HepG2 (cell line): Measurements from ENCODE around the gene ZNF627. TPM values are rescaled to one million over a fixed set of nuclear protein-coding genes. Genes with fewer than 3 reads are reported as not detected.
A peak's percentile ranks its signal among the peaks of the same experiment; 100 is the strongest.

Experiments used
- BRCA1 ChIP-seq: sonication (generic); formaldehyde crosslinking; IDR thresholded peaks from 2 replicates; pipeline ENCODE4 v1.4.0; 2020; ENCODE audit warnings: missing genetic modification reagents
- CENPBD1 ChIP-seq: sonication (generic); formaldehyde crosslinking; IDR thresholded peaks from 2 replicates; pipeline ENCODE4 v1.8.0; 2022; ENCODE audit warnings: missing genetic modification reagents, low read depth, mild to moderate bottlenecking, borderline replicate concordance
- CERS6 ChIP-seq: sonication (generic); formaldehyde crosslinking; IDR thresholded peaks from 2 replicates; pipeline ENCODE4 v1.5.0; 2020; ENCODE audit warnings: missing genetic modification reagents
- CREB1 ChIP-seq, 2 experiments: fragments of 450-650 bp in 1 of 2; IDR thresholded peaks; 2 replicates each; pipeline ENCODE4 v1.6.1; 2016 to 2017; ENCODE audit warnings: control low read depth in 1 of 2, mild to moderate bottlenecking in 1 of 2, missing compliant biosample characterization in 1 of 2, missing genetic modification characterization in 1 of 2
- HNF1A ChIP-seq, 2 experiments: sonication (generic) in 1 of 2; formaldehyde crosslinking in 1 of 2; IDR thresholded peaks; 2 replicates each; pipeline versions ENCODE4 v1.4.0 to v1.6.1; 2016 to 2020; ENCODE audit warnings: borderline replicate concordance in 1 of 2, low read depth in 1 of 2, mild to moderate bottlenecking in 1 of 2, missing genetic modification reagents in 1 of 2
- HNRNPUL1 ChIP-seq: fragments of 200-400 bp; formaldehyde crosslinking; IDR thresholded peaks from 2 replicates; pipeline ENCODE4 v1.6.1; 2017; ENCODE audit warnings: low read depth, mild to moderate bottlenecking, low read length, moderate library complexity
- KDM4B ChIP-seq: sonication (generic); formaldehyde crosslinking; IDR thresholded peaks from 2 replicates; pipeline ENCODE4 v1.4.0; 2020; ENCODE audit warnings: missing genetic modification reagents
- KMT2A ChIP-seq: sonication (generic); formaldehyde crosslinking; IDR thresholded peaks from 2 replicates; pipeline ENCODE4 v1.4.0; 2020; ENCODE audit warnings: missing genetic modification reagents
- LCORL ChIP-seq, 2 experiments: fragments of 450-650 bp in 1 of 2; sonication (generic) in 1 of 2; formaldehyde crosslinking in 1 of 2; IDR thresholded peaks; 2 replicates each; pipeline versions ENCODE4 v1.5.0 to v1.6.1; 2017 to 2020; ENCODE audit warnings: antibody characterized with exemption in 1 of 2, missing genetic modification reagents in 1 of 2
- RAD21 ChIP-seq: fragments of 450-650 bp; formaldehyde crosslinking; IDR thresholded peaks from 2 replicates; pipeline ENCODE4 v1.5.0; 2020; ENCODE audit warnings: mild to moderate bottlenecking
- SALL2 ChIP-seq: sonication (generic); formaldehyde crosslinking; IDR thresholded peaks from 2 replicates; pipeline ENCODE4 v1.8.1; 2023; ENCODE audit warnings: mild to moderate bottlenecking, missing genetic modification reagents, inconsistent platforms
- SNAPC2 ChIP-seq: sonication (generic); formaldehyde crosslinking; IDR thresholded peaks from 2 replicates; pipeline ENCODE4 v1.8.1; 2022; ENCODE audit warnings: mild to moderate bottlenecking, missing genetic modification reagents
- TBX3 ChIP-seq: fragments of 450-650 bp; IDR thresholded peaks from 2 replicates; pipeline ENCODE4 v1.6.1; 2017; ENCODE audit warnings: antibody characterized with exemption, mild to moderate bottlenecking, inconsistent platforms, borderline replicate concordance
- YEATS2 ChIP-seq: sonication (generic); formaldehyde crosslinking; IDR thresholded peaks from 2 replicates; pipeline ENCODE4 v1.4.0; 2020; ENCODE audit warnings: missing genetic modification reagents, borderline replicate concordance
- YY1 ChIP-seq: IDR thresholded peaks from 2 replicates; pipeline ENCODE4 v1.6.1; 2011; ENCODE audit warnings: low read length, low read depth, moderate library complexity, mild to moderate bottlenecking; ENCODE audit not compliant: insufficient read depth, insufficient replicate concordance
- ZFP62 ChIP-seq: sonication (generic); formaldehyde crosslinking; IDR thresholded peaks from 2 replicates; pipeline ENCODE4 v1.4.0; 2020; ENCODE audit warnings: missing genetic modification reagents
- ZNF570 ChIP-seq: sonication (generic); formaldehyde crosslinking; IDR thresholded peaks from 2 replicates; pipeline ENCODE4 v1.4.0; 2020; ENCODE audit warnings: mild to moderate bottlenecking, missing genetic modification reagents, borderline replicate concordance
- polyA plus RNA-seq, 8 experiments: library from polyadenylated mRNA; depleted of rRNA in 3 of 8; stranded (reverse) in 7 of 8; unstranded in 1 of 8; fragments of >200 nt; fragmentation: Illumina TruSeq in 4 of 8; extraction: Trizol in 4 of 8; gene quantifications; 2 replicates each; pipeline versions ENCODE4 v1.2.1 to v1.2.3, GENCODE V29; 2011 to 2016; ENCODE audit warnings: low read depth in 4 of 8, missing spikeins in 1 of 8, mixed read lengths in 1 of 8; ENCODE audit not compliant: insufficient read depth in 1 of 8
- total RNA-seq, 5 experiments: library from RNA; depleted of rRNA; stranded (reverse); fragments of >200 nt; fragmentation: Illumina TruSeq; extraction: Trizol; gene quantifications; 2 replicates each; pipeline ENCODE4 v1.2.3, GENCODE V29; 2016; ENCODE audit warnings: low read depth in 1 of 5
- TF ChIP-seq, protein P1 (sequence below): sonication (generic); formaldehyde crosslinking; IDR thresholded peaks from 2 replicates; pipeline ENCODE4 v1.8.1; 2023; ENCODE audit warnings: missing genetic modification reagents, inconsistent platforms, borderline replicate concordance
- TF ChIP-seq, protein P2 (sequence below): sonication (generic); formaldehyde crosslinking; IDR thresholded peaks from 2 replicates; pipeline ENCODE4 v1.8.0; 2022; ENCODE audit warnings: missing genetic modification reagents, mild to moderate bottlenecking, inconsistent platforms, borderline replicate concordance

Gene ZNF627
- total and polyA plus RNA-seq, 2 of the 13 experiments (the other 11 are each of a cell fraction or from before 2014, with no cell fraction given) = 4.2 to 12.7 TPM

DNA sequence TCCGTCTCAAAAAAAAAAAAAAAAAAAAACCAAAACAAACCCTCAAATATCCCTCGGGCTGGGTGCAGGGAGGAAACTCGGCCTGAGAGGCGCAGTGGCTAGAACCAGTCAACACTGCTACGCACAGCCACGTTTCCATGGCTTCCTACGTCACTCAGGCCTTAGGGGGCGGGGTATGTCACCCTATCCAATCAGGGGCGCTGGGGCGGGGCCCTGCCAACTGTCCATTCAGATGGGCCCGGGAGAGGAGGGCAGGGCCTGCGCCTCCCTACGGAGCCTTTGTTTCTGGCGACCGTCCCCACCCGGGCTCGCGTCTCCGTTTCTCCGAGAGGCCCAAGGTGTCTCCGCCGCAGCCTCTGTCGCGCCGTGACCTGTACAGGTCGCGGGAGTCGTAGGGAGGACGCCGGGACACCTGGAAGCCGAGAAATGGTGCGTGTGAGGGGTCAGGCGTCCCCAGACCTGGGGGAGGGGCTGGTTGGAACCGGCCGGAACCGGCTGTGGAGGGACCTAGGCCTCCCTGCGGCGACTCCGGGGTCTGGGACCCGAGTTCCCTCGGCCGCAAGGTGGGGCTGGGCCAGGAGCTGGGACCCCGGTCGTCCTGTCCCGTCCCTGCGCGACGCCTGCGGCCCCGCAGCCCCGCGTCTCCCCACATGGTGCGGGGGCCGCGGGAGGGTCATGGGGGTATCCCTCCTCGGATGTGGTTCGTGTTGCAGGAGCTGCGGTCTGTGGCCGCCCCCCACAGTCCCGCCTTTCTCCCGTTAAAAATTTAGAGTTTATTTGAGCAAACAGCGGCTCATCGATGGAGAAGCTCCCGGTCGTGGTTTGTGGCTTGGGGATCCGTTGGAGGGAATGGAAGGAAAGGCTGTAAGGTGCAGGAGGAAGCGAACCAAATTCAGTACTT, at the start of gene ZNF627 (continued):
- 0 out of 2 replicates have a peak, but pooled peaks have one; percentile 18 for TF ChIP-seq HNF1A (IDR thresholded peaks at IDR 0.05; ENCODE audit: low read depth)
- TF ChIP-seq HNF1A (CRISPR knock-in tag; IDR thresholded peaks at IDR 0.05; ENCODE audit: borderline replicate concordance) = peak; percentile 60; the same call in 1 of the 2 replicates
- TF ChIP-seq, protein P1, sequence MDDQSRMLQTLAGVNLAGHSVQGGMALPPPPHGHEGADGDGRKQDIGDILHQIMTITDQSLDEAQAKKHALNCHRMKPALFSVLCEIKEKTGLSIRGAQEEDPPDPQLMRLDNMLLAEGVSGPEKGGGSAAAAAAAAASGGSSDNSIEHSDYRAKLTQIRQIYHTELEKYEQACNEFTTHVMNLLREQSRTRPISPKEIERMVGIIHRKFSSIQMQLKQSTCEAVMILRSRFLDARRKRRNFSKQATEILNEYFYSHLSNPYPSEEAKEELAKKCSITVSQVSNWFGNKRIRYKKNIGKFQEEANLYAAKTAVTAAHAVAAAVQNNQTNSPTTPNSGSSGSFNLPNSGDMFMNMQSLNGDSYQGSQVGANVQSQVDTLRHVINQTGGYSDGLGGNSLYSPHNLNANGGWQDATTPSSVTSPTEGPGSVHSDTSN (CRISPR knock-in tag) = 0 out of 2 replicates have a peak, but pooled peaks have one; percentile 17
- TF ChIP-seq YY1 = peak; percentile 62
- TF ChIP-seq LCORL (IDR thresholded peaks at IDR 0.05) = no peak
- TF ChIP-seq LCORL (CRISPR knock-in tag; IDR thresholded peaks at IDR 0.05) = peak; percentile 14; the same call in 1 of the 2 replicates
- TF ChIP-seq, protein P2, sequence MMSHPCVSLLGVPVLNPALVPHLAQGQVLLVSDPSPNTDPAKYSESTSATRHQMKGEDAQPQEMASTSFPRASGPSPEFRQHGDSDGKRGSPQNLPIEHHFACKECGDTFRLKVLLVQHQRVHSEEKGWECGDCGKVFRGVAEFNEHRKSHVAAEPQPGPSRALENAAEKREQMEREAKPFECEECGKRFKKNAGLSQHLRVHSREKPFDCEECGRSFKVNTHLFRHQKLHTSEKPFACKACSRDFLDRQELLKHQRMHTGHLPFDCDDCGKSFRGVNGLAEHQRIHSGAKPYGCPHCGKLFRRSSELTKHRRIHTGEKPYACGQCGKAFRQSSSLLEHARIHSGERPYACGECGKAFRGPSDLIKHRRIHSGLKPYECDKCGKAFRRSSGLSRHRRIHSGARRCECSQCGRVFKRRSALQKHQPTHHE (CRISPR knock-in tag) = no peak
- no peak for TF ChIP-seq CERS6 (CRISPR knock-in tag)
- peak; percentile 52 for TF ChIP-seq RAD21 (CRISPR knock-in tag)
- no peak for TF ChIP-seq TBX3
- TF ChIP-seq ZNF570 (CRISPR knock-in tag) = no peak
- TF ChIP-seq KMT2A (CRISPR knock-in tag) = peak; percentile 96
- TF ChIP-seq YEATS2 = peak; percentile 59; the same call in 1 of the 2 replicates
- TF ChIP-seq KDM4B (CRISPR knock-in tag) = no peak
- no peak for TF ChIP-seq HNRNPUL1
- TF ChIP-seq SNAPC2 (CRISPR knock-in tag) = no peak
- peak; percentile 92 for TF ChIP-seq CREB1 (IDR thresholded peaks at IDR 0.05)
- TF ChIP-seq CREB1 (CRISPR knock-in tag; IDR thresholded peaks at IDR 0.05) = peak; percentile 91
- no peak for TF ChIP-seq ZFP62
- TF ChIP-seq CENPBD1 (CRISPR knock-in tag) = no peak
- peak; percentile 60; the same call in 1 of the 2 replicates for TF ChIP-seq SALL2 (CRISPR knock-in tag)
- 0 out of 2 replicates have a peak, but pooled peaks have one; percentile 22 for TF ChIP-seq BRCA1 (CRISPR knock-in tag)
